HepG2 (cell line): ENCODE data around the gene POU2AF3. TPM values are rescaled to one million over a fixed set of nuclear protein-coding genes. Genes with fewer than 3 reads are reported as not detected.
A peak's percentile ranks its signal among the peaks of the same experiment; 100 is the strongest.

Experiments
- DNMT1 ChIP-seq: sonication (generic); formaldehyde crosslinking; IDR thresholded peaks from 2 replicates; pipeline ENCODE4 v1.5.1; 2020; ENCODE audit warnings: mild to moderate bottlenecking, missing genetic modification reagents
- ELF3 ChIP-seq: IDR thresholded peaks from 2 replicates; pipeline ENCODE4 v1.6.1; 2016; ENCODE audit warnings: missing genetic modification reagents, missing compliant biosample characterization
- FOXJ3 ChIP-seq: sonication (generic); formaldehyde crosslinking; IDR thresholded peaks from 2 replicates; pipeline ENCODE4 v1.4.0; 2020; ENCODE audit warnings: missing genetic modification reagents, mild to moderate bottlenecking, borderline replicate concordance
- GATA4 ChIP-seq: sonication (generic); IDR thresholded peaks from 2 replicates; pipeline ENCODE4 v1.6.1; 2016; ENCODE audit warnings: antibody characterized with exemption, low read depth, borderline replicate concordance
- IRX3 ChIP-seq: sonication (generic); formaldehyde crosslinking; IDR thresholded peaks from 2 replicates; pipeline ENCODE4 v1.8.1; 2023; ENCODE audit warnings: mild to moderate bottlenecking, low read depth, missing genetic modification reagents, borderline replicate concordance
- KDM3A ChIP-seq: IDR thresholded peaks from 2 replicates; pipeline ENCODE4 v1.6.1; 2018; ENCODE audit warnings: low read depth, missing compliant biosample characterization
- KMT2A ChIP-seq: sonication (generic); formaldehyde crosslinking; IDR thresholded peaks from 2 replicates; pipeline ENCODE4 v1.4.0; 2020; ENCODE audit warnings: missing genetic modification reagents
- PAWR ChIP-seq: sonication (generic); formaldehyde crosslinking; IDR thresholded peaks from 2 replicates; pipeline ENCODE4 v1.4.0; 2020; ENCODE audit warnings: missing genetic modification reagents, mild to moderate bottlenecking, borderline replicate concordance
- POLR2AphosphoS5 ChIP-seq: IDR thresholded peaks from 2 replicates; pipeline ENCODE4 v1.6.1; 2012; ENCODE audit warnings: low read depth, low read length
- POLR2G ChIP-seq: fragments of 200-400 bp; formaldehyde crosslinking; IDR thresholded peaks from 2 replicates; pipeline ENCODE4 v1.6.1; 2018; ENCODE audit warnings: mild to moderate bottlenecking, low read depth, low read length, moderate library complexity
- SIX1 ChIP-seq: sonication (generic); formaldehyde crosslinking; IDR thresholded peaks from 2 replicates; pipeline ENCODE4 v1.4.0; 2020; ENCODE audit warnings: missing genetic modification reagents, borderline replicate concordance
- STAT5B ChIP-seq: sonication (generic); formaldehyde crosslinking; IDR thresholded peaks from 2 replicates; pipeline ENCODE4 v1.4.0; 2020; ENCODE audit warnings: missing genetic modification reagents
- ZBTB7B ChIP-seq: sonication (generic); formaldehyde crosslinking; IDR thresholded peaks from 2 replicates; pipeline ENCODE4 v1.4.0; 2020; ENCODE audit warnings: missing genetic modification reagents
- ZNF678 ChIP-seq: sonication (generic); formaldehyde crosslinking; IDR thresholded peaks from 2 replicates; pipeline ENCODE4 v1.4.0; 2020; ENCODE audit warnings: mild to moderate bottlenecking, missing genetic modification reagents
- polyA plus RNA-seq, 8 experiments: library from polyadenylated mRNA; depleted of rRNA in 3 of 8; stranded (reverse) in 7 of 8; unstranded in 1 of 8; fragments of >200 nt; fragmentation: Illumina TruSeq in 4 of 8; extraction: Trizol in 4 of 8; gene quantifications; 2 replicates each; pipeline versions ENCODE4 v1.2.1 to v1.2.3, GENCODE V29; 2011 to 2016; ENCODE audit warnings: low read depth in 4 of 8, missing spikeins in 1 of 8, mixed read lengths in 1 of 8; ENCODE audit not compliant: insufficient read depth in 1 of 8
- total RNA-seq, 5 experiments: library from RNA; depleted of rRNA; stranded (reverse); fragments of >200 nt; fragmentation: Illumina TruSeq; extraction: Trizol; gene quantifications; 2 replicates each; pipeline ENCODE4 v1.2.3, GENCODE V29; 2016; ENCODE audit warnings: low read depth in 1 of 5
- TF ChIP-seq, protein P1 (sequence below): sonication (generic); formaldehyde crosslinking; IDR thresholded peaks from 2 replicates; pipeline ENCODE4 v1.4.0; 2020; ENCODE audit warnings: missing genetic modification reagents; ENCODE audit errors: not compliant biosample characterization
- TF ChIP-seq, protein P2 (sequence below): IDR thresholded peaks from 2 replicates; pipeline ENCODE4 v1.6.1; 2016; ENCODE audit warnings: missing genetic modification reagents, missing compliant biosample characterization
- TF ChIP-seq, protein P3 (sequence below): sonication (generic); formaldehyde crosslinking; IDR thresholded peaks from one replicate; pipeline ENCODE4 v1.5.1; 2020; ENCODE audit warnings: mild to moderate bottlenecking, missing genetic modification reagents; ENCODE audit errors: not compliant biosample characterization
- TF ChIP-seq, protein P4 (sequence below): sonication (generic); formaldehyde crosslinking; IDR thresholded peaks from 2 replicates; pipeline ENCODE4 v1.5.0; 2020; ENCODE audit warnings: mild to moderate bottlenecking, missing genetic modification reagents

Gene POU2AF3
- total and polyA plus RNA-seq, 2 of the 13 experiments (the other 11 are each of a cell fraction or from before 2014, with no cell fraction given) = 7.8 to 71.2 TPM

DNA sequence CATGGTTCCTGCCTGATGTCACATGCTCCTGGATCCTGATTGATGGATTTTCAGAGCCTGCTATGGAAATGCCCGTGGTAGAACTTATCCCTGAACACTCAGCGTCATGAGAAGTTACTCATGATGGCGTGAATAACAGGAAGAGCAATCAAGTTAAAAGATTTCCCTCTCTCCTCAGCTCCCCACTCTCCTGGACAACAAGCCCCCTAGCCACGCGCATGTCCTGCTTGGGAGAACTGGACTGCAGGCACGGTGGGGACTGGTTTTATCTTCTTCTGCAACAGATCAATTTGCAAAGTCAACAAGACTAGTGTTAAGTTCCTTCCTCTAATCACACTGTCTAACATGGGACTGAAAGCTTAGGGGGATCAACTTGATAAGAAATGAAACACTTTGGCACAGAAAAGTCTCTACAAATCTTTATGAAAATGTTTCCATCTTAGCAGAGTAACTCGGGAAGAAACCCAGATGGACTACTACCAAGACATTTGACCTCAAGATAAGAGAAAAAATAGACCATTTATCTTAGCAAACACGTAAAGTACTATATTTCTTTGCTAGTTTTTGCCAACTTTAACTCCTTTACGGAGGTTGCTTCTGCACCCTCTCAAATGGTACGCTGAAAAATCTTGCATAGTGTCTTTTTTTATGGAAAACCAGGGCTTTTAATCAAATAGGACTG is 53.2 kb downstream of the POU2AF3 start (continued):
- no peak for TF ChIP-seq IRX3 (CRISPR knock-in tag)
- TF ChIP-seq POLR2G = no peak
- no peak for TF ChIP-seq ZNF678 (CRISPR knock-in tag)
- TF ChIP-seq POLR2AphosphoS5 = no peak
- 0 out of 2 replicates have a peak, but pooled peaks have one; percentile 22 for TF ChIP-seq FOXJ3 (CRISPR knock-in tag)
- TF ChIP-seq SIX1 (CRISPR knock-in tag) = peak; percentile 97
- no peak for TF ChIP-seq STAT5B (CRISPR knock-in tag)
- TF ChIP-seq, protein P1, sequence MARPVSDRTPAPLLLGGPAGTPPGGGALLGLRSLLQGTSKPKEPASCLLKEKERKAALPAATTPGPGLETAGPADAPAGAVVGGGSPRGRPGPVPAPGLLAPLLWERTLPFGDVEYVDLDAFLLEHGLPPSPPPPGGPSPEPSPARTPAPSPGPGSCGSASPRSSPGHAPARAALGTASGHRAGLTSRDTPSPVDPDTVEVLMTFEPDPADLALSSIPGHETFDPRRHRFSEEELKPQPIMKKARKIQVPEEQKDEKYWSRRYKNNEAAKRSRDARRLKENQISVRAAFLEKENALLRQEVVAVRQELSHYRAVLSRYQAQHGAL (CRISPR knock-in tag) = no peak
- peak; percentile 60; the same call in 1 of the 2 replicates for TF ChIP-seq GATA4
- TF ChIP-seq, protein P2, sequence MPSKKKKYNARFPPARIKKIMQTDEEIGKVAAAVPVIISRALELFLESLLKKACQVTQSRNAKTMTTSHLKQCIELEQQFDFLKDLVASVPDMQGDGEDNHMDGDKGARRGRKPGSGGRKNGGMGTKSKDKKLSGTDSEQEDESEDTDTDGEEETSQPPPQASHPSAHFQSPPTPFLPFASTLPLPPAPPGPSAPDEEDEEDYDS (CRISPR knock-in tag) = peak; percentile 33; the same call in 1 of the 2 replicates
- 0 out of 2 replicates have a peak, but pooled peaks have one; percentile 31 for TF ChIP-seq KMT2A
- TF ChIP-seq ELF3 (CRISPR knock-in tag) = peak; percentile 42; the same call in 1 of the 2 replicates
- peak; percentile 70; the same call in 1 of the 2 replicates for TF ChIP-seq ZBTB7B (CRISPR knock-in tag)
- TF ChIP-seq DNMT1 (CRISPR knock-in tag) = no peak
- TF ChIP-seq, protein P3, sequence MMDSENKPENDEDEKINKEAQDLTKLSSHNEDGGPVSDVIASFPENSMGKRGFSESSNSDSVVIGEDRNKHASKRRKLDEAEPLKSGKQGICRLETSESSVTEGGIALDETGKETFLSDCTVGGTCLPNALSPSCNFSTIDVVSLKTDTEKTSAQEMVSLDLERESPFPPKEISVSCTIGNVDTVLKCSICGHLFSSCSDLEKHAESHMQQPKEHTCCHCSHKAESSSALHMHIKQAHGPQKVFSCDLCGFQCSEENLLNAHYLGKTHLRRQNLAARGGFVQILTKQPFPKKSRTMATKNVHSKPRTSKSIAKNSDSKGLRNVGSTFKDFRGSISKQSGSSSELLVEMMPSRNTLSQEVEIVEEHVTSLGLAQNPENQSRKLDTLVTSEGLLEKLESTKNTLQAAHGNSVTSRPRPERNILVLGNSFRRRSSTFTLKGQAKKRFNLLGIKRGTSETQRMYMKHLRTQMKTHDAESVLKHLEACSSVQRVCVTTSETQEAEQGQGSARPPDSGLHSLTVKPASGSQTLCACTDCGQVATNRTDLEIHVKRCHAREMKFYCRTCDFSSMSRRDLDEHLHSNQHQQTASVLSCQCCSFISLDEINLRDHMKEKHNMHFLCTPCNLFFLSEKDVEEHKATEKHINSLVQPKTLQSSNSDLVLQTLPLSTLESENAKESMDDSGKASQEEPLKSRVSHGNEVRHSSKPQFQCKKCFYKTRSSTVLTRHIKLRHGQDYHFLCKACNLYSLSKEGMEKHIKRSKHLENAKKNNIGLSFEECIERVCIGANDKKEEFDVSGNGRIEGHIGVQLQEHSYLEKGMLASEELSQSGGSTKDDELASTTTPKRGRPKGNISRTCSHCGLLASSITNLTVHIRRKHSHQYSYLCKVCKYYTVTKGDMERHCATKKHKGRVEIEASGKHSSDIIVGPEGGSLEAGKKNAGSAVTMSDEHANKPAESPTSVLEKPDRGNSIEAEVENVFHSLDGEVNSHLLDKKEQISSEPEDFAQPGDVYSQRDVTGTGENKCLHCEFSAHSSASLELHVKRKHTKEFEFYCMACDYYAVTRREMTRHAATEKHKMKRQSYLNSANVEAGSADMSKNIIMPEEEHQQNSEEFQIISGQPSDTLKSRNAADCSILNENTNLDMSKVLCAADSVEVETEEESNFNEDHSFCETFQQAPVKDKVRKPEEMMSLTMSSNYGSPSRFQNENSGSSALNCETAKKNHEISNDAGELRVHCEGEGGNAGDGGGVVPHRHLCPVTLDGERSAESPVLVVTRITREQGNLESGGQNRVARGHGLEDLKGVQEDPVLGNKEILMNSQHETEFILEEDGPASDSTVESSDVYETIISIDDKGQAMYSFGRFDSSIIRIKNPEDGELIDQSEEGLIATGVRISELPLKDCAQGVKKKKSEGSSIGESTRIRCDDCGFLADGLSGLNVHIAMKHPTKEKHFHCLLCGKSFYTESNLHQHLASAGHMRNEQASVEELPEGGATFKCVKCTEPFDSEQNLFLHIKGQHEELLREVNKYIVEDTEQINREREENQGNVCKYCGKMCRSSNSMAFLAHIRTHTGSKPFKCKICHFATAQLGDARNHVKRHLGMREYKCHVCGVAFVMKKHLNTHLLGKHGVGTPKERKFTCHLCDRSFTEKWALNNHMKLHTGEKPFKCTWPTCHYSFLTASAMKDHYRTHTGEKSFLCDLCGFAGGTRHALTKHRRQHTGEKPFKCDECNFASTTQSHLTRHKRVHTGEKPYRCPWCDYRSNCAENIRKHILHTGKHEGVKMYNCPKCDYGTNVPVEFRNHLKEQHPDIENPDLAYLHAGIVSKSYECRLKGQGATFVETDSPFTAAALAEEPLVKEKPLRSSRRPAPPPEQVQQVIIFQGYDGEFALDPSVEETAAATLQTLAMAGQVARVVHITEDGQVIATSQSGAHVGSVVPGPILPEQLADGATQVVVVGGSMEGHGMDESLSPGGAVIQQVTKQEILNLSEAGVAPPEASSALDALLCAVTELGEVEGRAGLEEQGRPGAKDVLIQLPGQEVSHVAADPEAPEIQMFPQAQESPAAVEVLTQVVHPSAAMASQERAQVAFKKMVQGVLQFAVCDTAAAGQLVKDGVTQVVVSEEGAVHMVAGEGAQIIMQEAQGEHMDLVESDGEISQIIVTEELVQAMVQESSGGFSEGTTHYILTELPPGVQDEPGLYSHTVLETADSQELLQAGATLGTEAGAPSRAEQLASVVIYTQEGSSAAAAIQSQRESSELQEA (CRISPR knock-in tag) = no peak
- TF ChIP-seq, protein P4, sequence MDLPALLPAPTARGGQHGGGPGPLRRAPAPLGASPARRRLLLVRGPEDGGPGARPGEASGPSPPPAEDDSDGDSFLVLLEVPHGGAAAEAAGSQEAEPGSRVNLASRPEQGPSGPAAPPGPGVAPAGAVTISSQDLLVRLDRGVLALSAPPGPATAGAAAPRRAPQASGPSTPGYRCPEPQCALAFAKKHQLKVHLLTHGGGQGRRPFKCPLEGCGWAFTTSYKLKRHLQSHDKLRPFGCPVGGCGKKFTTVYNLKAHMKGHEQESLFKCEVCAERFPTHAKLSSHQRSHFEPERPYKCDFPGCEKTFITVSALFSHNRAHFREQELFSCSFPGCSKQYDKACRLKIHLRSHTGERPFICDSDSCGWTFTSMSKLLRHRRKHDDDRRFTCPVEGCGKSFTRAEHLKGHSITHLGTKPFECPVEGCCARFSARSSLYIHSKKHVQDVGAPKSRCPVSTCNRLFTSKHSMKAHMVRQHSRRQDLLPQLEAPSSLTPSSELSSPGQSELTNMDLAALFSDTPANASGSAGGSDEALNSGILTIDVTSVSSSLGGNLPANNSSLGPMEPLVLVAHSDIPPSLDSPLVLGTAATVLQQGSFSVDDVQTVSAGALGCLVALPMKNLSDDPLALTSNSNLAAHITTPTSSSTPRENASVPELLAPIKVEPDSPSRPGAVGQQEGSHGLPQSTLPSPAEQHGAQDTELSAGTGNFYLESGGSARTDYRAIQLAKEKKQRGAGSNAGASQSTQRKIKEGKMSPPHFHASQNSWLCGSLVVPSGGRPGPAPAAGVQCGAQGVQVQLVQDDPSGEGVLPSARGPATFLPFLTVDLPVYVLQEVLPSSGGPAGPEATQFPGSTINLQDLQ (CRISPR knock-in tag) = no peak
- TF ChIP-seq PAWR (CRISPR knock-in tag) = no peak
- no peak for TF ChIP-seq KDM3A (CRISPR knock-in tag)
